HEK293 (cell line): ENCODE data around the gene GPR35.

Experiments
- BCL11B ChIP-seq: fragments of 450-650 bp; formaldehyde crosslinking; IDR thresholded peaks from 2 replicates; pipeline ENCODE4 v1.5.1; 2016; ENCODE audit warnings: low read depth, missing biosample characterization, missing genetic modification characterization
- CTCF ChIP-seq: fragments of 450-650 bp; formaldehyde crosslinking; IDR thresholded peaks from 2 replicates; pipeline ENCODE4 v1.5.1; 2016; ENCODE audit warnings: missing biosample characterization, missing genetic modification characterization
- GLIS1 ChIP-seq: fragments of 450-650 bp; formaldehyde crosslinking; IDR thresholded peaks from 2 replicates; pipeline ENCODE4 v1.5.1; 2016; ENCODE audit warnings: missing biosample characterization, missing genetic modification characterization
- HOXC10 ChIP-seq: sonication (generic); formaldehyde crosslinking; IDR thresholded peaks from 2 replicates; pipeline ENCODE4 v1.8.1; 2023; ENCODE audit warnings: mild to moderate bottlenecking, missing genetic modification reagents
- PRDM10 ChIP-seq: fragments of 450-650 bp; formaldehyde crosslinking; IDR thresholded peaks from 2 replicates; pipeline ENCODE4 v1.5.1; 2016; ENCODE audit warnings: missing biosample characterization, missing genetic modification characterization
- SALL2 ChIP-seq: fragments of 450-650 bp; formaldehyde crosslinking; IDR thresholded peaks from 2 replicates; pipeline ENCODE4 v1.5.0; 2017; ENCODE audit warnings: missing biosample characterization, mild to moderate bottlenecking, missing genetic modification characterization, borderline replicate concordance
- ZBTB21 ChIP-seq: fragments of 450-650 bp; formaldehyde crosslinking; IDR thresholded peaks from 2 replicates; pipeline ENCODE4 v1.5.1; 2017; ENCODE audit warnings: missing biosample characterization, missing genetic modification characterization
- ZNF18 ChIP-seq: fragments of 450-650 bp; formaldehyde crosslinking; IDR thresholded peaks from 2 replicates; pipeline ENCODE4 v1.5.1; 2016; ENCODE audit warnings: missing biosample characterization, missing genetic modification characterization
- ZNF24 ChIP-seq: fragments of 450-650 bp; formaldehyde crosslinking; IDR thresholded peaks from 2 replicates; pipeline ENCODE4 v1.5.1; 2016; ENCODE audit warnings: missing biosample characterization, missing genetic modification characterization
- ZNF274 ChIP-seq, 2 experiments: fragments of 200-500 bp in 1 of 2; fragments of 450-650 bp in 1 of 2; sonication (Bioruptor generic) in 1 of 2; formaldehyde crosslinking in 1 of 2; IDR thresholded peaks; 2 replicates each; pipeline versions ENCODE4 v1.5.1 to v1.6.1; 2014 to 2016; ENCODE audit warnings: borderline replicate concordance in 1 of 2, inconsistent platforms in 1 of 2, low read length in 1 of 2, missing biosample characterization in 1 of 2, missing genetic modification characterization in 1 of 2
- ZNF549 ChIP-seq: fragments of 450-650 bp; IDR thresholded peaks from 2 replicates; pipeline ENCODE4 v1.5.1; 2018; ENCODE audit warnings: missing biosample characterization, missing genetic modification characterization, mild to moderate bottlenecking, inconsistent platforms, moderate library complexity
- ZNF558 ChIP-seq: fragments of 450-650 bp; formaldehyde crosslinking; IDR thresholded peaks from 2 replicates; pipeline ENCODE4 v1.5.1; 2016; ENCODE audit warnings: missing biosample characterization, missing genetic modification characterization
- ZNF704 ChIP-seq: fragments of 450-650 bp; formaldehyde crosslinking; IDR thresholded peaks from 2 replicates; pipeline ENCODE4 v1.5.1; 2016; ENCODE audit warnings: missing biosample characterization, missing genetic modification characterization

- TF ChIP-seq CTCF (tag by site-specific recombination) (no peak), ZNF558 (tag by site-specific recombination) (no peak), ZNF274 (IDR thresholded peaks at IDR 0.05; ENCODE audit: low read length) (no peak), ZNF274 (tag by site-specific recombination; IDR thresholded peaks at IDR 0.05; ENCODE audit: borderline replicate concordance) (no peak), GLIS1 (tag by site-specific recombination) (no peak), PRDM10 (no peak), ZNF549 (tag by site-specific recombination) (no peak), HOXC10 (CRISPR knock-in tag) (no peak), ZNF704 (no peak), SALL2 (tag by site-specific recombination) (no peak), BCL11B (no peak), ZBTB21 (tag by site-specific recombination) (no peak), ZNF18 (tag by site-specific recombination) (no peak), ZNF24 (tag by site-specific recombination) (no peak)
These were observed 4.9 kb downstream of the GPR35 start for GRCh38 chr2:240629968-240630770.
